Prostate gland (tissue), 2 donors: ENCODE measurements around the gene BORCS6. TPM values are rescaled to one million over a fixed set of nuclear protein-coding genes. Genes with fewer than 3 reads are reported as not detected.
A peak's percentile ranks its signal among the peaks of the same experiment; 100 is the strongest.

ENCODE experiments used
- DNase-seq: peaks from one replicate; pipeline ENCODE4 v3.0.0-alpha.2; 2019; ENCODE audit warnings: low spot score
- H3K27ac ChIP-seq, 2 donors: fragments of 200-600 bp; sonication (generic); 2 replicates each; pipeline ENCODE4 v1.5.1; 2017 to 2019
- H3K27me3 ChIP-seq: fragments of 200-600 bp; sonication (generic); replicated peaks from 2 replicates; pipeline ENCODE4 v1.5.1; 2019; ENCODE audit not compliant: insufficient read depth
- H3K36me3 ChIP-seq, 2 donors: fragments of 200-600 bp; sonication (generic); 1 replicate in 1 of 2; 2 replicates in 1 of 2; pipeline versions ENCODE4 v1.5.1 to v1.8.1; 2017 to 2019
- H3K4me1 ChIP-seq: fragments of 200-600 bp; sonication (generic); replicated peaks from 2 replicates; pipeline ENCODE4 v1.5.1; 2019
- H3K4me3 ChIP-seq, 2 donors: fragments of 200-600 bp; sonication (generic); 2 replicates each; pipeline ENCODE4 v1.5.1; 2017 to 2019
- H3K9me3 ChIP-seq: fragments of 200-600 bp; sonication (generic); 2 replicates; pipeline ENCODE4 v1.5.1; 2017
- POLR2A ChIP-seq: fragments of 450-650 bp; IDR thresholded peaks from one replicate; pipeline ENCODE4 v1.6.1; 2016; ENCODE audit warnings: antibody characterized with exemption, mild to moderate bottlenecking
- POLR2AphosphoS5 ChIP-seq: sonication (generic); formaldehyde crosslinking; IDR thresholded peaks from one replicate; pipeline ENCODE4 v1.6.1; 2017; ENCODE audit warnings: antibody characterized with exemption
- WGBS: methylation state at CpG from one replicate; pipeline ENCODE4 v1.1.5; 2018; 5-methylcytosine and 5-hydroxymethylcytosine counted together
- intact Hi-C: fragments of 100-400 bp; cut with DNase I; formaldehyde crosslinking; loops from one replicate; pipeline ENCODE4 v1.14.2; 2022
- microRNA counts, 2 donors: library from miRNA; unstranded; fragments of <30 nt; microRNA quantifications; one replicate each; lab custom pipeline; 2016 to 2017
- microRNA-seq: library from miRNA; unstranded; fragments of <30 nt; microRNA quantifications from one replicate; pipeline ENCODE4, GENCODE V29; 2016
- total RNA-seq, 2 donors: library from RNA; depleted of rRNA; stranded (reverse); fragments of >200 nt; gene quantifications; one replicate each; pipeline ENCODE4 v1.1.0, GENCODE V29; 2016
- TF ChIP-seq, protein P1 (sequence below), 4 experiments: fragments of 200-600 bp in 2 of 4; fragments of 450-650 bp in 2 of 4; sonication (generic) in 2 of 4; IDR thresholded peaks; 1 replicate in 3 of 4; 2 replicates in 1 of 4; pipeline ENCODE4 v1.5.1; 2016 to 2019; ENCODE audit warnings: antibody characterized with exemption in 4 of 4, mild to moderate bottlenecking in 2 of 4, moderate library complexity in 2 of 4

Gene BORCS6
- total RNA-seq, 2 donors from 2014 or later: 9.6 to 19.1 TPM

DNA sequence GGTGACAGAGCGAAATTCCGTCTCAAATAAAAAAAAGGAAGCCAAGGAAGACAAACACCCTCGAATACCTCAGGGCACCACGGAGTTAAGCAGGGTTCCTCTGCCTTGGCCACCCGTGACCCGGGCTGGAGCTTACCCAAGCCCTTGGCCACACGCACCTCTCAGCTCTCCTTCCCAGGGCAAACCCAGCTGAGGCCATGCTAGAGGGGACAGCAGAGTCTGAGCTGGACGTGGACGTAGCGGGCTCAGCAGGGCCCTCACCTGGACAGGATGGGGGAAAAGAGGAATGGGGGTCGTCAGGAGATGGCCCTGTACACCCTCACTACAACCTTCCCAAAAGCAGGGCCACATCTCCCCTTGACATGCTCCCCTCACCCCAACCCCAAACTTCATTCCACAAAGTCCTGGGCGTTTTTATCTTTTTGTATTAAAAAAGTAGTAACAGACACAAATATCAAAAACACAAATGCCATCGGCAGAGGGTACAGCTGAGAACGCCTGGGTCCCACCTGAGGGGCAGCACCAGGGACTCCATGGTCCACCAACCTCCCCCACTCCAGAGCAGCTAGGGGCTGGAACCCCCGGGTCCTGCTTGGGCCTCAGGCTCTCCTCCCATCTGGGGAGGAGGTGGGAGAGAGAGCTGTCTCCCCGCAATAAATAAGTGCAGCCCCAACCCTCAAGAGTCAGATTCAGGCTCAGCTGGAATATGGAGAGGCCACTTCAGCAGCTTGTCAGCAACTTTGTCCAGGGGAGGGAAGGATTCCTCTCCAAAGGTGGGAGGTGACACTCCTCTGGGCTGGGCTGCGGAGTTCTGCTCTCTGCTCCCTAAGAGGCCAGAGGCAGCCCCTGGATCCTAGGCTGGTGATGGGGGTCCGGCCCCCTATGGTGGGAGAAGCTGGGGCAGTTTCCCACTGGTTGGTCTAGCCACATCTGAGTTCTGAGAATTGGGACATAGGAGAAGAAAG lies 49.6 kb downstream of the BORCS6 start:
- H3K9me3 ChIP-seq: no peaks in the 10 kb centered on the region
- H3K36me3 ChIP-seq: peaks cover 35 to 50% of the 10 kb centered on the region in 2 donors
- intact Hi-C loops: no loop called here
- whole genome bisulfite sequencing: 82% methylated on average over 18 of the region's 18 CpGs
- DNase-seq: no peak
- H3K27ac ChIP-seq: peak overlapping the region; percentile 92 to 94
- no peaks in the 10 kb centered on the region for H3K4me1 ChIP-seq
- H3K27me3 ChIP-seq: no peaks in the 10 kb centered on the region
- H3K4me3 ChIP-seq: no peak overlapping the region
- TF ChIP-seq POLR2A (no peak), POLR2AphosphoS5 (no peak)
- TF ChIP-seq, protein P1, sequence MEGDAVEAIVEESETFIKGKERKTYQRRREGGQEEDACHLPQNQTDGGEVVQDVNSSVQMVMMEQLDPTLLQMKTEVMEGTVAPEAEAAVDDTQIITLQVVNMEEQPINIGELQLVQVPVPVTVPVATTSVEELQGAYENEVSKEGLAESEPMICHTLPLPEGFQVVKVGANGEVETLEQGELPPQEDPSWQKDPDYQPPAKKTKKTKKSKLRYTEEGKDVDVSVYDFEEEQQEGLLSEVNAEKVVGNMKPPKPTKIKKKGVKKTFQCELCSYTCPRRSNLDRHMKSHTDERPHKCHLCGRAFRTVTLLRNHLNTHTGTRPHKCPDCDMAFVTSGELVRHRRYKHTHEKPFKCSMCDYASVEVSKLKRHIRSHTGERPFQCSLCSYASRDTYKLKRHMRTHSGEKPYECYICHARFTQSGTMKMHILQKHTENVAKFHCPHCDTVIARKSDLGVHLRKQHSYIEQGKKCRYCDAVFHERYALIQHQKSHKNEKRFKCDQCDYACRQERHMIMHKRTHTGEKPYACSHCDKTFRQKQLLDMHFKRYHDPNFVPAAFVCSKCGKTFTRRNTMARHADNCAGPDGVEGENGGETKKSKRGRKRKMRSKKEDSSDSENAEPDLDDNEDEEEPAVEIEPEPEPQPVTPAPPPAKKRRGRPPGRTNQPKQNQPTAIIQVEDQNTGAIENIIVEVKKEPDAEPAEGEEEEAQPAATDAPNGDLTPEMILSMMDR (IDR thresholded peaks at IDR 0.05): no peak

DNA sequence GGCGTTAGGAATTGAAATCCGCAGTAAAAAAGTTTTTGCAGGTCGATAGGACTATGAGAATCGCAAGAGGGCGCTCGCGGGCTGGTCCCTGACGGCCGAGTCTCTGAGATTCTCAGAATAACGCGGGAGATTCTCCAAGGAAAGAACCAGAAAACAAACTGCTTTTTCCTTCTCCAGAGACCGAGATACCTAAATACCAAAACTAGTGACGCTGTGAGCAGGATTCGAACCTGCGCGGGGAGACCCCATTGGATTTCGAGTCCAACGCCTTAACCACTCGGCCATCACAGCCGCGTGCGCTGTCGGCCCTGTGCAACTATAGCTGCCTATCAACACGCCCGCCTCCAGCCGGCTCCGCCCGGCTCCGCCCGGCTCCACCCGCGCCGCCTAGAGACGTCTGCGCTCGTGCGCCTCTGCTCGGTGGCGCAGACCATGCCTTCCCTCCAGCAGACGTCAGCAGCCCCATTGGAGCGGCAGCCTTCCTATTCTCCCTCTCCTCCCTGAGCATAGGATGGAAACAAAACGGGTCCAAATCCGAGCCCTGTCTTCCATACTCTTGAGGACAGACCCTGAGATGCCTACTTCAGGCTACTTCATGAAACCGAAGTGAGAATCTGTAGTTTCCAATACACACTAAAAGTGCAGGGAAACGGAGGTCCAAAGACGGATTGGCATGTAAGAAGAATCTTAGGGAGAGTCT lies 51.2 kb downstream of the BORCS6 start:
- peak; percentile 96 for TF ChIP-seq POLR2AphosphoS5
- TF ChIP-seq, protein P1 (IDR thresholded peaks at IDR 0.05): peak; percentile 61 to 96 (median 92)
- TF ChIP-seq POLR2A: peak; percentile 69
- intact Hi-C loops: no loop called here

DNA sequence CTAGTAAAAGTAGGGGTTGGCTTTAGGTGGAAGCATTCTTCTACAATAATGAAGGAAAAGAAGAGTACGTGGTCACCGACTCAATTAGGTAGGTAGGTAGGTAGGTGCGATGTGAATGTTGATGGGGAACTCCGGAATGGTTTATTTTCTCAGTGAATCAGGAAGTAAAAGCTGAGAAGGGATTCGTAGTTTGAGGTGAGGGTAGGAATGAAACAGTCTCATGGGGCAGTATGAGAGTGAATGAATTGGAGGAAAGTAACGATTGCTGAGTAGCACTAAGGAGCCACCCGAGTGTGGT lies 51.7 kb downstream of the BORCS6 start:
- no peak for TF ChIP-seq POLR2AphosphoS5
- TF ChIP-seq POLR2A: no peak
- TF ChIP-seq, protein P1 (IDR thresholded peaks at IDR 0.05): no peak
- H3K36me3 ChIP-seq: peaks cover 18 to 29% of the 10 kb centered on the region in 2 donors
- no peaks in the 10 kb centered on the region for H3K9me3 ChIP-seq
- DNase-seq: no peak
- H3K27ac ChIP-seq: peak overlapping the region; percentile 92 to 94
- WGBS: under 1% methylated on average over 7 of the region's 7 CpGs
- peak overlapping the region in 1 of 2 donors; percentile 8 for H3K4me3 ChIP-seq
- H3K27me3 ChIP-seq: no peaks in the 10 kb centered on the region
- H3K4me1 ChIP-seq: no peaks in the 10 kb centered on the region
- intact Hi-C loops: no loop called here

More for the DNA sequence above, 51.2 kb downstream of the BORCS6 start:
- no peaks in the 10 kb centered on the region for H3K9me3 ChIP-seq
- H3K4me3 ChIP-seq: peak overlapping the region in 1 of 2 donors; percentile 8
- peaks cover 21 to 34% of the 10 kb centered on the region in 2 donors for H3K36me3 ChIP-seq
- no peaks in the 10 kb centered on the region for H3K4me1 ChIP-seq
- H3K27ac ChIP-seq: peak overlapping the region; percentile 92 to 94
- H3K27me3 ChIP-seq: no peaks in the 10 kb centered on the region
- peak; percentile 93 for DNase-seq
- WGBS: under 1% methylated on average over 39 of the region's 46 CpGs

MicroRNA genes within 50 kb of the gene (microRNA counts, 767-probe panel; counts per million panel counts)
- 431 to 927 counts per million in 2 donors for microRNA hsa-miR-4521 (lab: Ali Mortazavi, UCI)

Small RNA genes within 50 kb of the gene (microRNA-seq; reads per million reads assigned to microRNA genes)
- gene MIR4521: 0.67 reads per million
- gene MIR6883: 0.67 reads per million

Other genes with a start within 250 kb of the BORCS6 start
- gene GUCY2D, start 187.6 kb downstream of the BORCS6 start, total RNA-seq: 1 to 10 TPM in 1 of 2 donors, not detected in 1; 1.8 TPM
- 100 to 1,000 TPM in 1 of 2 donors, 10 to 100 TPM in 1; 52.1 to 108 TPM for gene ALOX15B, start 151.1 kb downstream of the BORCS6 start, total RNA-seq
- gene ALOX12B, start 102.5 kb downstream of the BORCS6 start, total RNA-seq: under 1 TPM; 0.18 to 0.40 TPM
- 1 to 10 TPM in 1 of 2 donors, not detected in 1; 2.4 TPM for gene ALOXE3, start 71.7 kb downstream of the BORCS6 start, total RNA-seq
- under 1 TPM in 1 of 2 donors, not detected in 1; 0.34 TPM for gene HES7, start 66.1 kb downstream of the BORCS6 start, total RNA-seq
- 100 to 1,000 TPM; 119 to 142 TPM for gene PER1, start 37.8 kb downstream of the BORCS6 start, total RNA-seq
- 10 to 100 TPM; 34.2 to 65.2 TPM for gene VAMP2, start 27.2 kb downstream of the BORCS6 start, total RNA-seq
- gene TMEM107, start 13.8 kb downstream of the BORCS6 start, total RNA-seq: 10 to 100 TPM in 1 of 2 donors, 1 to 10 TPM in 1; 8.6 to 13.9 TPM
- gene AURKB, start 20.4 kb upstream of the BORCS6 start, total RNA-seq: 1 to 10 TPM; 2.1 to 6.6 TPM
- 10 to 100 TPM; 20.1 to 31.7 TPM for gene CTC1, start 57.9 kb upstream of the BORCS6 start, total RNA-seq
- 10 to 100 TPM; 17.0 to 29.0 TPM for gene PFAS, start 59.1 kb upstream of the BORCS6 start, total RNA-seq
- gene RANGRF, start 98.5 kb upstream of the BORCS6 start, total RNA-seq: 10 to 100 TPM; 29.5 to 30.1 TPM
- gene SLC25A35, start 105.2 kb upstream of the BORCS6 start, total RNA-seq: 1 to 10 TPM; 4.5 to 5.2 TPM
- gene ARHGEF15, start 120.1 kb upstream of the BORCS6 start, total RNA-seq: 1 to 10 TPM; 2.6 to 4.4 TPM
- not detected for gene ODF4, start 149.7 kb upstream of the BORCS6 start, total RNA-seq
- gene RPL26, start 193.0 kb upstream of the BORCS6 start, total RNA-seq: 1,000 to 10,000 TPM; 1,762 to 3,819 TPM
- not detected for gene RNF222, start 207.6 kb upstream of the BORCS6 start, total RNA-seq
- 10 to 100 TPM; 32.5 to 62.2 TPM for gene NDEL1, start 245.7 kb upstream of the BORCS6 start, total RNA-seq